Lower leg skin (tissue), 3 donors: ENCODE results near the gene RGS5.

Experiments
- CTCF ChIP-seq, 3 donors: fragments of 450-650 bp; IDR thresholded peaks; one replicate each; pipeline ENCODE4 v1.5.1; 2016; ENCODE audit warnings: antibody characterized with exemption in 3 of 3, mild to moderate bottlenecking in 3 of 3, moderate library complexity in 2 of 3
- POLR2A ChIP-seq, 2 donors: fragments of 450-650 bp; IDR thresholded peaks; one replicate each; pipeline ENCODE4 v1.6.1; 2016 to 2017; ENCODE audit warnings: antibody characterized with exemption in 2 of 2, mild to moderate bottlenecking in 1 of 2, moderate library complexity in 1 of 2

GRCh38 chr1:163093169-163093568, 109.5 kb downstream of the RGS5 start:
- TF ChIP-seq CTCF (IDR thresholded peaks at IDR 0.05) = no peak
- TF ChIP-seq POLR2A (IDR thresholded peaks at IDR 0.05) = no peak
